ENCODE measurements around the gene PRCC. TPM values are rescaled to one million over a fixed set of nuclear protein-coding genes. Genes with fewer than 3 reads are reported as not detected.

The PRCC gene
- total and polyA plus RNA-seq, 2 of the 13 experiments (the other 11 are each of a cell fraction or from before 2014, with no cell fraction given), result 24.2 to 40.5 TPM

DNA sequence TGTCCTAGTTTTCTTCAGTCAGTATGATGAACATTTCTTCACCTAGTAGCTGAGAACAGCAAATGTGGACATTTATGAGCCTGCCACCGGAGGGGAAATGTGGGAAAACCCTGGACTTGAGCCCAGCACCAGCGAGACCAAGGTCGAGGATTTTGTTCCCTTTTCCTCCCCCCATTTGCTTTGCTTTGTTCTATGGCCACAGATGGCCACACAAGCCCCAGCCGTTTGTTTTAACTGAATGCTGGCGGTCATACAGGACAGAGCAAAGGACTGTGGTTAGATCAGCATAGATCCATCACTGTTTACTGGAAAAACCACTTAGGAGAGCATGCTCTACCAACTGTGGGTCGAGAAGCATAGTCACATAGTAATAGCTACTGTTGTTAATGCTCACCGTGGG lies 28.5 kb downstream of the PRCC start (continued):
- TF ChIP-seq, protein P1, sequence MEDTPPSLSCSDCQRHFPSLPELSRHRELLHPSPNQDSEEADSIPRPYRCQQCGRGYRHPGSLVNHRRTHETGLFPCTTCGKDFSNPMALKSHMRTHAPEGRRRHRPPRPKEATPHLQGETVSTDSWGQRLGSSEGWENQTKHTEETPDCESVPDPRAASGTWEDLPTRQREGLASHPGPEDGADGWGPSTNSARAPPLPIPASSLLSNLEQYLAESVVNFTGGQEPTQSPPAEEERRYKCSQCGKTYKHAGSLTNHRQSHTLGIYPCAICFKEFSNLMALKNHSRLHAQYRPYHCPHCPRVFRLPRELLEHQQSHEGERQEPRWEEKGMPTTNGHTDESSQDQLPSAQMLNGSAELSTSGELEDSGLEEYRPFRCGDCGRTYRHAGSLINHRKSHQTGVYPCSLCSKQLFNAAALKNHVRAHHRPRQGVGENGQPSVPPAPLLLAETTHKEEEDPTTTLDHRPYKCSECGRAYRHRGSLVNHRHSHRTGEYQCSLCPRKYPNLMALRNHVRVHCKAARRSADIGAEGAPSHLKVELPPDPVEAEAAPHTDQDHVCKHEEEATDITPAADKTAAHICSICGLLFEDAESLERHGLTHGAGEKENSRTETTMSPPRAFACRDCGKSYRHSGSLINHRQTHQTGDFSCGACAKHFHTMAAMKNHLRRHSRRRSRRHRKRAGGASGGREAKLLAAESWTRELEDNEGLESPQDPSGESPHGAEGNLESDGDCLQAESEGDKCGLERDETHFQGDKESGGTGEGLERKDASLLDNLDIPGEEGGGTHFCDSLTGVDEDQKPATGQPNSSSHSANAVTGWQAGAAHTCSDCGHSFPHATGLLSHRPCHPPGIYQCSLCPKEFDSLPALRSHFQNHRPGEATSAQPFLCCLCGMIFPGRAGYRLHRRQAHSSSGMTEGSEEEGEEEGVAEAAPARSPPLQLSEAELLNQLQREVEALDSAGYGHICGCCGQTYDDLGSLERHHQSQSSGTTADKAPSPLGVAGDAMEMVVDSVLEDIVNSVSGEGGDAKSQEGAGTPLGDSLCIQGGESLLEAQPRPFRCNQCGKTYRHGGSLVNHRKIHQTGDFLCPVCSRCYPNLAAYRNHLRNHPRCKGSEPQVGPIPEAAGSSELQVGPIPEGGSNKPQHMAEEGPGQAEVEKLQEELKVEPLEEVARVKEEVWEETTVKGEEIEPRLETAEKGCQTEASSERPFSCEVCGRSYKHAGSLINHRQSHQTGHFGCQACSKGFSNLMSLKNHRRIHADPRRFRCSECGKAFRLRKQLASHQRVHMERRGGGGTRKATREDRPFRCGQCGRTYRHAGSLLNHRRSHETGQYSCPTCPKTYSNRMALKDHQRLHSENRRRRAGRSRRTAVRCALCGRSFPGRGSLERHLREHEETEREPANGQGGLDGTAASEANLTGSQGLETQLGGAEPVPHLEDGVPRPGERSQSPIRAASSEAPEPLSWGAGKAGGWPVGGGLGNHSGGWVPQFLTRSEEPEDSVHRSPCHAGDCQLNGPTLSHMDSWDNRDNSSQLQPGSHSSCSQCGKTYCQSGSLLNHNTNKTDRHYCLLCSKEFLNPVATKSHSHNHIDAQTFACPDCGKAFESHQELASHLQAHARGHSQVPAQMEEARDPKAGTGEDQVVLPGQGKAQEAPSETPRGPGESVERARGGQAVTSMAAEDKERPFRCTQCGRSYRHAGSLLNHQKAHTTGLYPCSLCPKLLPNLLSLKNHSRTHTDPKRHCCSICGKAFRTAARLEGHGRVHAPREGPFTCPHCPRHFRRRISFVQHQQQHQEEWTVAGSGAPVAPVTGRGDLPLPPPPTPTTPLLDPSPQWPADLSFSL (CRISPR knock-in tag; IDR thresholded peaks at IDR 0.05), result no peak
- TF ChIP-seq, protein P2, sequence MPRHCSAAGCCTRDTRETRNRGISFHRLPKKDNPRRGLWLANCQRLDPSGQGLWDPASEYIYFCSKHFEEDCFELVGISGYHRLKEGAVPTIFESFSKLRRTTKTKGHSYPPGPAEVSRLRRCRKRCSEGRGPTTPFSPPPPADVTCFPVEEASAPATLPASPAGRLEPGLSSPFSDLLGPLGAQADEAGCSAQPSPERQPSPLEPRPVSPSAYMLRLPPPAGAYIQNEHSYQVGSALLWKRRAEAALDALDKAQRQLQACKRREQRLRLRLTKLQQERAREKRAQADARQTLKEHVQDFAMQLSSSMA (CRISPR knock-in tag; IDR thresholded peaks at IDR 0.05), result no peak
- TF ChIP-seq, protein P3, sequence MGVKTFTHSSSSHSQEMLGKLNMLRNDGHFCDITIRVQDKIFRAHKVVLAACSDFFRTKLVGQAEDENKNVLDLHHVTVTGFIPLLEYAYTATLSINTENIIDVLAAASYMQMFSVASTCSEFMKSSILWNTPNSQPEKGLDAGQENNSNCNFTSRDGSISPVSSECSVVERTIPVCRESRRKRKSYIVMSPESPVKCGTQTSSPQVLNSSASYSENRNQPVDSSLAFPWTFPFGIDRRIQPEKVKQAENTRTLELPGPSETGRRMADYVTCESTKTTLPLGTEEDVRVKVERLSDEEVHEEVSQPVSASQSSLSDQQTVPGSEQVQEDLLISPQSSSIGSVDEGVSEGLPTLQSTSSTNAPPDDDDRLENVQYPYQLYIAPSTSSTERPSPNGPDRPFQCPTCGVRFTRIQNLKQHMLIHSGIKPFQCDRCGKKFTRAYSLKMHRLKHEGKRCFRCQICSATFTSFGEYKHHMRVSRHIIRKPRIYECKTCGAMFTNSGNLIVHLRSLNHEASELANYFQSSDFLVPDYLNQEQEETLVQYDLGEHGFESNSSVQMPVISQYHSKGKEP (CRISPR knock-in tag; IDR thresholded peaks at IDR 0.05), result no peak
- TF ChIP-seq RBFOX2 (IDR thresholded peaks at IDR 0.05; ENCODE audit: low read depth, low read length) (no peak), MAZ (IDR thresholded peaks at IDR 0.05; ENCODE audit: borderline replicate concordance, low read depth, low read length) (no peak), MAZ (CRISPR knock-in tag; IDR thresholded peaks at IDR 0.05; ENCODE audit: low read depth) (no peak), MTF1 (CRISPR knock-in tag; IDR thresholded peaks at IDR 0.05) (no peak), ZNF33A (CRISPR knock-in tag; IDR thresholded peaks at IDR 0.05; ENCODE audit: borderline replicate concordance) (no peak), ZNF235 (CRISPR knock-in tag; IDR thresholded peaks at IDR 0.05; ENCODE audit: borderline replicate concordance) (no peak), ZMYM4 (CRISPR knock-in tag; IDR thresholded peaks at IDR 0.05) (peak; percentile 34; the same call in 1 of the 2 replicates), MEIS2 (CRISPR knock-in tag; IDR thresholded peaks at IDR 0.05) (no peak), SIN3A (IDR thresholded peaks at IDR 0.05; ENCODE audit: borderline replicate concordance, low read depth, low read length) (no peak)
- TF ChIP-seq, protein P4, sequence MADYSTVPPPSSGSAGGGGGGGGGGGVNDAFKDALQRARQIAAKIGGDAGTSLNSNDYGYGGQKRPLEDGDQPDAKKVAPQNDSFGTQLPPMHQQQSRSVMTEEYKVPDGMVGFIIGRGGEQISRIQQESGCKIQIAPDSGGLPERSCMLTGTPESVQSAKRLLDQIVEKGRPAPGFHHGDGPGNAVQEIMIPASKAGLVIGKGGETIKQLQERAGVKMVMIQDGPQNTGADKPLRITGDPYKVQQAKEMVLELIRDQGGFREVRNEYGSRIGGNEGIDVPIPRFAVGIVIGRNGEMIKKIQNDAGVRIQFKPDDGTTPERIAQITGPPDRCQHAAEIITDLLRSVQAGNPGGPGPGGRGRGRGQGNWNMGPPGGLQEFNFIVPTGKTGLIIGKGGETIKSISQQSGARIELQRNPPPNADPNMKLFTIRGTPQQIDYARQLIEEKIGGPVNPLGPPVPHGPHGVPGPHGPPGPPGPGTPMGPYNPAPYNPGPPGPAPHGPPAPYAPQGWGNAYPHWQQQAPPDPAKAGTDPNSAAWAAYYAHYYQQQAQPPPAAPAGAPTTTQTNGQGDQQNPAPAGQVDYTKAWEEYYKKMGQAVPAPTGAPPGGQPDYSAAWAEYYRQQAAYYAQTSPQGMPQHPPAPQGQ (CRISPR knock-in tag; IDR thresholded peaks at IDR 0.05; ENCODE audit: borderline replicate concordance), result no peak
- TF ChIP-seq, protein P5, sequence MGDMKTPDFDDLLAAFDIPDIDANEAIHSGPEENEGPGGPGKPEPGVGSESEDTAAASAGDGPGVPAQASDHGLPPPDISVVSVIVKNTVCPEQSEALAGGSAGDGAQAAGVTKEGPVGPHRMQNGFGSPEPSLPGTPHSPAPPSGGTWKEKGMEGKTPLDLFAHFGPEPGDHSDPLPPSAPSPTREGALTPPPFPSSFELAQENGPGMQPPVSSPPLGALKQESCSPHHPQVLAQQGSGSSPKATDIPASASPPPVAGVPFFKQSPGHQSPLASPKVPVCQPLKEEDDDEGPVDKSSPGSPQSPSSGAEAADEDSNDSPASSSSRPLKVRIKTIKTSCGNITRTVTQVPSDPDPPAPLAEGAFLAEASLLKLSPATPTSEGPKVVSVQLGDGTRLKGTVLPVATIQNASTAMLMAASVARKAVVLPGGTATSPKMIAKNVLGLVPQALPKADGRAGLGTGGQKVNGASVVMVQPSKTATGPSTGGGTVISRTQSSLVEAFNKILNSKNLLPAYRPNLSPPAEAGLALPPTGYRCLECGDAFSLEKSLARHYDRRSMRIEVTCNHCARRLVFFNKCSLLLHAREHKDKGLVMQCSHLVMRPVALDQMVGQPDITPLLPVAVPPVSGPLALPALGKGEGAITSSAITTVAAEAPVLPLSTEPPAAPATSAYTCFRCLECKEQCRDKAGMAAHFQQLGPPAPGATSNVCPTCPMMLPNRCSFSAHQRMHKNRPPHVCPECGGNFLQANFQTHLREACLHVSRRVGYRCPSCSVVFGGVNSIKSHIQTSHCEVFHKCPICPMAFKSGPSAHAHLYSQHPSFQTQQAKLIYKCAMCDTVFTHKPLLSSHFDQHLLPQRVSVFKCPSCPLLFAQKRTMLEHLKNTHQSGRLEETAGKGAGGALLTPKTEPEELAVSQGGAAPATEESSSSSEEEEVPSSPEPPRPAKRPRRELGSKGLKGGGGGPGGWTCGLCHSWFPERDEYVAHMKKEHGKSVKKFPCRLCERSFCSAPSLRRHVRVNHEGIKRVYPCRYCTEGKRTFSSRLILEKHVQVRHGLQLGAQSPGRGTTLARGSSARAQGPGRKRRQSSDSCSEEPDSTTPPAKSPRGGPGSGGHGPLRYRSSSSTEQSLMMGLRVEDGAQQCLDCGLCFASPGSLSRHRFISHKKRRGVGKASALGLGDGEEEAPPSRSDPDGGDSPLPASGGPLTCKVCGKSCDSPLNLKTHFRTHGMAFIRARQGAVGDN (CRISPR knock-in tag; IDR thresholded peaks at IDR 0.05), result peak; percentile 26; the same call in 1 of the 2 replicates
